HG03439 (cell line): ENCODE results near the gene CAPN14.

Source experiments
- ATAC-seq: cut with Tn5 transposase; IDR thresholded peaks from one replicate; pipeline ENCODE4 v1.9.1; 2021; ENCODE audit warnings: mild to moderate bottlenecking, moderate library complexity; ENCODE audit not compliant: unreplicated experiment

The CAPN14 gene

GRCh38 chr2:31243053-31243452 lies 25.7 kb upstream of the CAPN14 start:
- no peak for ATAC-seq

- no peak for ATAC-seq
These were observed 24.4 kb upstream of the CAPN14 start for GRCh38 chr2:31241625-31242270.

- ATAC-seq: no peak
These were observed 23.4 kb upstream of the CAPN14 start for GRCh38 chr2:31240381-31241365.

- ATAC-seq: no peak
These were observed 22.4 kb upstream of the CAPN14 start for GRCh38 chr2:31239593-31240177.

GRCh38 chr2:31238906-31239592 lies 21.7 kb upstream of the CAPN14 start:
- ATAC-seq: no peak

- no peak for ATAC-seq
These were observed 21.0 kb upstream of the CAPN14 start for GRCh38 chr2:31238126-31238905.

GRCh38 chr2:31237348-31238017 lies 20.2 kb upstream of the CAPN14 start:
- ATAC-seq: no peak

- ATAC-seq: no peak
These were observed 19.3 kb upstream of the CAPN14 start for GRCh38 chr2:31236433-31237205.

- no peak for ATAC-seq
These were observed 18.2 kb upstream of the CAPN14 start for GRCh38 chr2:31235504-31235902.

GRCh38 chr2:31234683-31235503 lies 17.6 kb upstream of the CAPN14 start:
- no peak for ATAC-seq

GRCh38 chr2:31233741-31234682 lies 16.7 kb upstream of the CAPN14 start, which contains the start of gene EHD3:
Gene EHD3 (plus strand): TSS chr2:31234152. CDS start chr2:31234622, 470 bp downstream.
- peak; percentile 96 for ATAC-seq

GRCh38 chr2:31233231-31233630 lies 15.9 kb upstream of the CAPN14 start:
- ATAC-seq: no peak

GRCh38 chr2:31232586-31232985 lies 15.3 kb upstream of the CAPN14 start:
- ATAC-seq: no peak

- no peak for ATAC-seq
These were observed 14.4 kb upstream of the CAPN14 start for GRCh38 chr2:31231571-31232302.

GRCh38 chr2:31230751-31231150 lies 13.4 kb upstream of the CAPN14 start:
- no peak for ATAC-seq

GRCh38 chr2:31228717-31229116 lies 11.4 kb upstream of the CAPN14 start:
- no peak for ATAC-seq
